ENCODE results near the gene NFKBIE. TPM values are rescaled to one million over a fixed set of nuclear protein-coding genes. Genes with fewer than 3 reads are reported as not detected.
"Not testable (repeated sequence)": the region's sequence is repeated elsewhere in the genome, so short reads cannot be mapped to it uniquely, and the experiment has no call there.

Gene NFKBIE
- total RNA-seq (2022) = 32.7 and 37.8 TPM in 2 replicates
- Bru-seq, nascent RNA = percentile 78 among the genes with signal in this experiment
- BruChase-seq, experiment 1, labeled RNA remaining after a 6-hour chase = percentile 63 among the genes with signal in this experiment
- BruChase-seq, experiment 2, labeled RNA remaining after a 2-hour chase = percentile 76 among the genes with signal in this experiment
- long read RNA-seq, transcript NFKBIE-201 (6 exons, 2,581 nt) = major isoform, 48 of 68 reads
- long read RNA-seq, partial matches to known transcripts = 9 of 68 reads
- long read RNA-seq, other reads (novel, unspliced or antisense) = 11 of 68 reads

GRCh38 chr6:44265007-44265721 is at the start of gene NFKBIE:
NFKBIE (minus strand) TSS chr6:44265551; CDS start chr6:44265346, 205 bp downstream.
- Mint-ChIP-seq H3K4me3 (ENCODE audit: low read depth, unreplicated experiment) (peak within 1 kb of the TSS; percentile 98), H3K36me3 (ENCODE audit: insufficient read depth, unreplicated experiment) (peaks cover 49% of the 10 kb centered on the region), H3K27ac (ENCODE audit: unreplicated experiment) (peak within 1 kb of the TSS; percentile 80), H3K27me3 (ENCODE audit: unreplicated experiment) (peaks cover 41% of the 10 kb centered on the region), H3K9me3 (ENCODE audit: low read depth, unreplicated experiment) (no peaks in the 10 kb centered on the region), H3K4me1 (ENCODE audit: low read depth, unreplicated experiment) (peaks cover 39% of the 10 kb centered on the region)
- CTCF ChIA-PET = interaction anchor here (0.6 to 1.4 kb wide), 2 partner anchors 48 to 544 kb away, joined by 3 to 5 read pairs; partner anchors contain the start of gene AARS2
- TSS peak; percentile 64 for BruUV-seq (replicated peaks)
- intact Hi-C loops (cut with micrococcal nuclease; ENCODE audit: unreplicated experiment) = no loop called here
- peak; percentile 52 for TF ChIP-seq CTCF (IDR thresholded peaks at IDR 0.05; ENCODE audit: unreplicated experiment)
- DNase-seq = peak; percentile 99

GRCh38 chr6:44314657-44315056 is 49.3 kb upstream of the NFKBIE start:
- BruUV-seq (replicated peaks); intact Hi-C loops (cut with micrococcal nuclease; ENCODE audit: unreplicated experiment); H3K27ac Mint-ChIP-seq (ENCODE audit: unreplicated experiment); H3K4me1 Mint-ChIP-seq (ENCODE audit: low read depth, unreplicated experiment); DNase-seq; H3K4me3 Mint-ChIP-seq (ENCODE audit: low read depth, unreplicated experiment); CTCF ChIA-PET; H3K9me3 Mint-ChIP-seq (ENCODE audit: low read depth, unreplicated experiment): not testable (repeated sequence)
- peaks cover 52% of the 10 kb centered on the region for H3K27me3 Mint-ChIP-seq (ENCODE audit: unreplicated experiment)
- peaks cover 21% of the 10 kb centered on the region for H3K36me3 Mint-ChIP-seq (ENCODE audit: insufficient read depth, unreplicated experiment)

- peak; percentile 99 for DNase-seq
- Mint-ChIP-seq H3K9me3 (ENCODE audit: low read depth, unreplicated experiment) (no peaks in the 10 kb centered on the region), H3K4me1 (ENCODE audit: low read depth, unreplicated experiment) (peaks cover 10% of the 10 kb centered on the region), H3K36me3 (ENCODE audit: insufficient read depth, unreplicated experiment) (peaks cover 29% of the 10 kb centered on the region), H3K27me3 (ENCODE audit: unreplicated experiment) (peaks cover 37% of the 10 kb centered on the region), H3K4me3 (ENCODE audit: low read depth, unreplicated experiment) (peak within 1 kb of the TSS; percentile 96), H3K27ac (ENCODE audit: unreplicated experiment) (peak within 1 kb of the TSS; percentile 71)
- intact Hi-C loops (cut with micrococcal nuclease; ENCODE audit: unreplicated experiment) = no loop called here
- no TSS peak for BruUV-seq (replicated peaks)
- CTCF ChIA-PET = interaction anchor here (0.7 to 1.6 kb wide), 14 partner anchors 8 to 128 kb away, joined by 3 to 8 read pairs (median 5); partner anchors contain the start of genes HSP90AB1 and TMEM151B
- peak; percentile 99 for TF ChIP-seq CTCF (IDR thresholded peaks at IDR 0.05; ENCODE audit: unreplicated experiment)
Measured at GRCh38 chr6:44312901-44313788, 47.8 kb upstream of the NFKBIE start, which contains the start of gene AARS2. AARS2 (minus strand) TSS chr6:44313347; CDS start chr6:44313323, 24 bp downstream.

GRCh38 chr6:44311767-44312166 is 46.4 kb upstream of the NFKBIE start:
- no peak for DNase-seq
- Mint-ChIP-seq H3K27me3 (ENCODE audit: unreplicated experiment) (peaks cover 23% of the 10 kb centered on the region), H3K36me3 (ENCODE audit: insufficient read depth, unreplicated experiment) (peaks cover 32% of the 10 kb centered on the region), H3K4me3 (ENCODE audit: low read depth, unreplicated experiment) (peak overlapping the region; percentile 96), H3K4me1 (ENCODE audit: low read depth, unreplicated experiment) (peaks cover 10% of the 10 kb centered on the region), H3K9me3 (ENCODE audit: low read depth, unreplicated experiment) (no peaks in the 10 kb centered on the region), H3K27ac (ENCODE audit: unreplicated experiment) (no peak overlapping the region)
- intact Hi-C loops (cut with micrococcal nuclease; ENCODE audit: unreplicated experiment) = no loop called here
- no peak for TF ChIP-seq CTCF (IDR thresholded peaks at IDR 0.05; ENCODE audit: unreplicated experiment)
- CTCF ChIA-PET = interaction anchor here (1.3 to 1.6 kb wide), 2 partner anchors 28 to 44 kb away, joined by 4 to 5 read pairs; no protein-coding TSS in a partner anchor
- BruUV-seq (replicated peaks) = no TSS peak
